Stimulated activated CD8-positive, alpha-beta memory T cell treated with anti-CD3 and anti-CD28 coated beads, Interleukin-7, amount 100 ng/mL, for 4 hours (primary cell): ENCODE results near the gene HAPLN1.
"Not testable (repeated sequence)": the region's sequence is repeated elsewhere in the genome, so short reads cannot be mapped to it uniquely, and the experiment has no call there.

Experiments
- DNase-seq, 2 donors: peaks; one replicate each; pipeline ENCODE4 v3.0.0-alpha.2; 2020; ENCODE audit warnings: low read depth in 2 of 2

The HAPLN1 gene

GRCh38 chr5:83720836-83721537 lies at the start of gene HAPLN1:
HAPLN1 (minus strand) TSS chr5:83720855; CDS start chr5:83673523, 47,332 bp downstream.
- DNase-seq: no peak

GRCh38 chr5:83767409-83767992 lies 46.8 kb upstream of the HAPLN1 start:
- DNase-seq: no peak

- DNase-seq: no peak
Measured at GRCh38 chr5:83764101-83764500, 43.4 kb upstream of the HAPLN1 start.

GRCh38 chr5:83760579-83760978 lies 39.9 kb upstream of the HAPLN1 start:
- DNase-seq: no peak

- DNase-seq: no peak
Measured at GRCh38 chr5:83752700-83753099, 32.0 kb upstream of the HAPLN1 start.

- no peak for DNase-seq
Measured at GRCh38 chr5:83751201-83751600, 30.5 kb upstream of the HAPLN1 start.

- DNase-seq: no peak
Measured at GRCh38 chr5:83750749-83751148, 30.1 kb upstream of the HAPLN1 start.

GRCh38 chr5:83745816-83746215 lies 25.2 kb upstream of the HAPLN1 start:
- DNase-seq: no peak

GRCh38 chr5:83744821-83745220 lies 24.2 kb upstream of the HAPLN1 start:
- no peak for DNase-seq

- DNase-seq: no peak
Measured at GRCh38 chr5:83742089-83742488, 21.4 kb upstream of the HAPLN1 start.

- no peak for DNase-seq
Measured at GRCh38 chr5:83741571-83741970, 20.9 kb upstream of the HAPLN1 start.

GRCh38 chr5:83740741-83741140 lies 20.1 kb upstream of the HAPLN1 start:
- no peak for DNase-seq

GRCh38 chr5:83736169-83736568 lies 15.5 kb upstream of the HAPLN1 start:
- DNase-seq: not testable (repeated sequence)

- not testable (repeated sequence) for DNase-seq
Measured at GRCh38 chr5:83735058-83735457, 14.4 kb upstream of the HAPLN1 start.

GRCh38 chr5:83731638-83732037 lies 11.0 kb upstream of the HAPLN1 start:
- no peak for DNase-seq

GRCh38 chr5:83729362-83729761 lies 8.7 kb upstream of the HAPLN1 start:
- no peak for DNase-seq

GRCh38 chr5:83726912-83727311 lies 6.3 kb upstream of the HAPLN1 start:
- DNase-seq: no peak

GRCh38 chr5:83724935-83725334 lies 4.3 kb upstream of the HAPLN1 start:
- no peak for DNase-seq

GRCh38 chr5:83724001-83724400 lies 3.3 kb upstream of the HAPLN1 start:
- no peak for DNase-seq

GRCh38 chr5:83723031-83723430 lies 2.4 kb upstream of the HAPLN1 start:
- no peak for DNase-seq

GRCh38 chr5:83721953-83722901 lies 1.6 kb upstream of the HAPLN1 start:
- DNase-seq: no peak

GRCh38 chr5:83718936-83719495 lies 1.6 kb downstream of the HAPLN1 start:
- DNase-seq: no peak
